H1 (cell line): ENCODE results near the gene WSCD2. TPM values are rescaled to one million over a fixed set of nuclear protein-coding genes. Genes with fewer than 3 reads are reported as not detected.

Source experiments
- CTCF ChIA-PET: fragments of 300-600 bp; sonication (Branson Sonifier 250); formaldehyde crosslinking; loops from one replicate; lab custom pipeline; 2021; ENCODE audit not compliant: partially characterized antibody; lab: Charles Lee
- POLR2A ChIA-PET: fragments of 300-600 bp; sonication (Branson Sonifier 250); formaldehyde crosslinking; loops from one replicate; lab custom pipeline; 2021; ENCODE audit warnings: inconsistent platforms; ENCODE audit not compliant: partially characterized antibody; lab: Charles Lee
- DNase-seq, 2 experiments: peaks; one replicate each; pipeline versions ENCODE4 v3.0.0 to v3.0.0-alpha.2; 2010 to 2022; ENCODE audit warnings: low spot score in 2 of 2, low read depth in 1 of 2, mixed read lengths in 1 of 2
- FAIRE-seq: peaks from 2 replicates; lab custom pipeline; 2011; peaks lifted over from hg19 to GRCh38; lab: Jason Lieb, UNC
- H2AFZ ChIP-seq: 2 replicates; pipeline ENCODE4 v1.8.1; 2012; ENCODE audit warnings: low read length, inconsistent platforms
- H2AK5ac ChIP-seq: 2 replicates; pipeline ENCODE4 v1.6.1; 2013; ENCODE audit warnings: low read depth, low read length
- H2BK120ac ChIP-seq: replicated peaks from 2 replicates; pipeline ENCODE3; 2013; ENCODE audit warnings: low read depth, low read length, inconsistent platforms
- H2BK12ac ChIP-seq: 2 replicates; pipeline ENCODE4 v1.6.1; 2013; ENCODE audit warnings: low read depth, low read length
- H2BK15ac ChIP-seq: 2 replicates; pipeline ENCODE4 v1.6.1; 2013; ENCODE audit warnings: low read length
- H2BK20ac ChIP-seq: 2 replicates; pipeline ENCODE4 v1.6.1; 2013; ENCODE audit warnings: low read length
- H2BK5ac ChIP-seq: 2 replicates; pipeline ENCODE4 v1.6.1; 2013; ENCODE audit warnings: low read depth, low read length
- H3K14ac ChIP-seq: 2 replicates; pipeline ENCODE4 v1.6.1; 2013; ENCODE audit warnings: inconsistent platforms; ENCODE audit not compliant: insufficient read length
- H3K18ac ChIP-seq: 2 replicates; pipeline ENCODE4 v1.6.1; 2013; ENCODE audit warnings: low read length; ENCODE audit errors: extremely low read depth
- H3K23ac ChIP-seq: 2 replicates; pipeline ENCODE4 v1.6.1; 2013; ENCODE audit warnings: inconsistent platforms; ENCODE audit not compliant: insufficient read length
- H3K23me2 ChIP-seq: 2 replicates; pipeline ENCODE4 v1.6.1; 2013; ENCODE audit warnings: low read depth, low read length
- H3K27ac ChIP-seq: 2 replicates; pipeline ENCODE4 v1.6.1; 2011; ENCODE audit warnings: low read depth, low read length, inconsistent platforms
- H3K27me3 ChIP-seq, 4 experiments: replicated peaks in 1 of 4; 1 replicate in 1 of 4; 2 replicates in 3 of 4; pipeline versions ENCODE4 v1.6.1 to v1.8.1; 2011 to 2013; ENCODE audit warnings: low read length in 3 of 4, mild to moderate bottlenecking in 3 of 4, inconsistent platforms in 2 of 4, mixed read lengths in 2 of 4, moderate library complexity in 1 of 4; ENCODE audit not compliant: control insufficient read depth in 3 of 4, insufficient read depth in 3 of 4; ENCODE audit errors: extremely low read depth in 1 of 4
- H3K36me3 ChIP-seq, 4 experiments: 2 replicates each; pipeline versions ENCODE4 v1.6.1 to v1.8.1; 2011 to 2013; ENCODE audit warnings: mild to moderate bottlenecking in 4 of 4, low read length in 3 of 4, moderate library complexity in 2 of 4, control low read depth in 1 of 4, inconsistent platforms in 1 of 4; ENCODE audit not compliant: insufficient read depth in 4 of 4, control insufficient read depth in 2 of 4
- H3K4ac ChIP-seq: replicated peaks from 2 replicates; pipeline ENCODE3; 2013; ENCODE audit warnings: low read length, low read depth, mixed read lengths, inconsistent platforms; ENCODE audit not compliant: insufficient read length
- H3K4me1 ChIP-seq, 4 experiments: replicated peaks in 1 of 4; 1 replicate in 1 of 4; 2 replicates in 3 of 4; pipeline versions ENCODE4 v1.6.1 to v1.8.1; 2011 to 2013; ENCODE audit warnings: low read length in 3 of 4, inconsistent platforms in 2 of 4, mixed read lengths in 1 of 4; ENCODE audit not compliant: insufficient read depth in 4 of 4, control insufficient read depth in 3 of 4
- H3K4me2 ChIP-seq, 2 experiments: 2 replicates each; pipeline versions ENCODE4 v1.6.1 to v1.8.1; 2011 to 2013; ENCODE audit warnings: low read depth in 2 of 2, low read length in 2 of 2, control low read depth in 1 of 2, inconsistent platforms in 1 of 2, mild to moderate bottlenecking in 1 of 2; ENCODE audit not compliant: insufficient read depth in 1 of 2
- H3K4me3 ChIP-seq, 4 experiments: fragments of 200-600, 300-600 bp in 1 of 4; sonication (generic), shearing (Covaris generic), sonication (Bioruptor Twin) in 1 of 4; 2 replicates each; pipeline versions ENCODE4 v1.5.1 to v1.8.1; 2011 to 2016; ENCODE audit warnings: low read length in 4 of 4, low read depth in 3 of 4, control low read depth in 2 of 4, inconsistent platforms in 2 of 4, mild to moderate bottlenecking in 2 of 4, mixed read lengths in 1 of 4, moderate library complexity in 1 of 4; ENCODE audit not compliant: insufficient read depth in 2 of 4; ENCODE audit errors: extremely low read depth in 1 of 4
- H3K56ac ChIP-seq: replicated peaks from 2 replicates; pipeline ENCODE3; 2013; ENCODE audit warnings: low read depth, mild to moderate bottlenecking, mixed read lengths, low read length, inconsistent platforms; ENCODE audit not compliant: insufficient read length
- H3K79me1 ChIP-seq: 2 replicates; pipeline ENCODE4 v1.6.1; 2013; ENCODE audit warnings: low read depth, low read length, control low read depth
- H3K79me2 ChIP-seq, 2 experiments: 2 replicates each; pipeline versions ENCODE4 v1.6.1 to v1.8.1; 2012 to 2013; ENCODE audit warnings: low read length in 2 of 2, mild to moderate bottlenecking in 2 of 2, inconsistent platforms in 1 of 2; ENCODE audit not compliant: insufficient read depth in 2 of 2, control insufficient read depth in 1 of 2
- H3K9ac ChIP-seq, 4 experiments: replicated peaks in 1 of 4; 1 replicate in 1 of 4; 2 replicates in 3 of 4; pipeline versions ENCODE4 v1.6.1 to v1.8.1; 2011 to 2013; ENCODE audit warnings: low read depth in 3 of 4, low read length in 3 of 4, control low read depth in 2 of 4, mild to moderate bottlenecking in 2 of 4, moderate library complexity in 2 of 4, inconsistent platforms in 1 of 4; ENCODE audit errors: extremely low read depth in 1 of 4
- H3K9me3 ChIP-seq, 2 experiments: 2 replicates each; pipeline versions ENCODE4 v1.6.1 to v1.8.1; 2012 to 2013; ENCODE audit warnings: mild to moderate bottlenecking in 2 of 2, moderate library complexity in 2 of 2, control low read depth in 1 of 2, inconsistent platforms in 1 of 2, low read depth in 1 of 2, low read length in 1 of 2, mixed read lengths in 1 of 2; ENCODE audit not compliant: insufficient read depth in 2 of 2
- H4K20me1 ChIP-seq, 2 experiments: replicated peaks in 1 of 2; 2 replicates each; pipeline versions ENCODE3 to v1.8.1; 2011 to 2013; ENCODE audit warnings: inconsistent platforms in 2 of 2, low read length in 2 of 2, mild to moderate bottlenecking in 1 of 2; ENCODE audit not compliant: insufficient read depth in 2 of 2, control insufficient read depth in 1 of 2
- H4K5ac ChIP-seq: 2 replicates; pipeline ENCODE4 v1.6.1; 2013; ENCODE audit warnings: low read length, low read depth, mixed read lengths, inconsistent platforms; ENCODE audit not compliant: insufficient read length
- H4K8ac ChIP-seq: 2 replicates; pipeline ENCODE4 v1.8.0; 2013; ENCODE audit warnings: mild to moderate bottlenecking, moderate library complexity, low read length, inconsistent platforms; ENCODE audit not compliant: insufficient read depth; ENCODE audit errors: extremely low read depth
- H4K91ac ChIP-seq: replicated peaks from 2 replicates; pipeline ENCODE3; 2013; ENCODE audit warnings: low read length, mixed read lengths, inconsistent platforms; ENCODE audit not compliant: insufficient read length
- BRCA1 ChIP-seq: IDR thresholded peaks from 2 replicates; pipeline ENCODE4 v1.6.1; 2012; ENCODE audit warnings: low read depth, low read length, improper control_type of control experiment
- CBX8 ChIP-seq: fragments of 300-800, 300-1000 bp; sonication (generic); IDR thresholded peaks from 2 replicates; pipeline ENCODE4 v1.7.1; 2016; ENCODE audit warnings: low read depth, low read length, borderline replicate concordance
- EZH2 ChIP-seq: fragments of 200-600 bp; sonication (generic); IDR thresholded peaks from 2 replicates; pipeline ENCODE4 v1.7.1; 2012; ENCODE audit warnings: low read depth, mild to moderate bottlenecking, moderate library complexity, low read length, inconsistent platforms; ENCODE audit not compliant: severe bottlenecking
- GTF2F1 ChIP-seq: IDR thresholded peaks from 2 replicates; pipeline ENCODE4 v1.6.1; 2012; ENCODE audit warnings: low read depth, low read length, improper control_type of control experiment, borderline replicate concordance
- JUND ChIP-seq: IDR thresholded peaks from 2 replicates; pipeline ENCODE4 v1.6.1; 2011; ENCODE audit warnings: mild to moderate bottlenecking, improper control_type of control experiment, low read length
- MAFK ChIP-seq: IDR thresholded peaks from 2 replicates; pipeline ENCODE4 v1.6.1; 2012; ENCODE audit warnings: low read depth, mild to moderate bottlenecking, improper control_type of control experiment, low read length
- PHF8 ChIP-seq: fragments of 200-600 bp; sonication (generic); conservative IDR thresholded peaks from 2 replicates; pipeline ENCODE4 v1.7.1; 2012; ENCODE audit warnings: low read depth, mild to moderate bottlenecking, inconsistent platforms, low read length, moderate library complexity
- POU5F1 ChIP-seq: IDR thresholded peaks from 2 replicates; pipeline ENCODE4 v1.6.1; 2011; ENCODE audit warnings: low read depth, mild to moderate bottlenecking, low read length, moderate library complexity
- RXRA ChIP-seq: IDR thresholded peaks from 2 replicates; pipeline ENCODE4 v1.6.1; 2011; ENCODE audit warnings: low read depth, mild to moderate bottlenecking, low read length, moderate library complexity; ENCODE audit not compliant: insufficient read depth
- SIRT6 ChIP-seq: IDR thresholded peaks from one replicate; pipeline ENCODE4 v1.7.1; 2012; ENCODE audit warnings: low read length, inconsistent platforms
- SRF ChIP-seq: IDR thresholded peaks from 2 replicates; pipeline ENCODE4 v1.6.1; 2011; ENCODE audit warnings: mild to moderate bottlenecking, low read depth, low read length, moderate library complexity
- TAF1 ChIP-seq: IDR thresholded peaks from 2 replicates; pipeline ENCODE4 v1.6.1; 2011; ENCODE audit warnings: mild to moderate bottlenecking, low read depth, low read length
- TBP ChIP-seq: IDR thresholded peaks from 2 replicates; pipeline ENCODE4 v1.6.1; 2011; ENCODE audit warnings: low read depth, low read length, improper control_type of control experiment
- TCF12 ChIP-seq: IDR thresholded peaks from 2 replicates; pipeline ENCODE4 v1.6.1; 2011; ENCODE audit warnings: low read depth, mild to moderate bottlenecking, low read length
- TEAD4 ChIP-seq: IDR thresholded peaks from 2 replicates; pipeline ENCODE4 v1.6.1; 2012; ENCODE audit warnings: low read depth, low read length, inconsistent platforms, mixed read lengths
- ZNF274 ChIP-seq: IDR thresholded peaks from 2 replicates; pipeline ENCODE4 v1.7.0; 2012; ENCODE audit warnings: low read length, borderline replicate concordance; ENCODE audit errors: extremely low read depth
- WGBS, 2 experiments: shearing (Covaris generic) in 1 of 2; methylation state at CpG; one replicate each; pipeline versions ENCODE4 v1.1.6 to v1.1.7; 2013 to 2015; ENCODE audit warnings: low lambda C conversion rate in 2 of 2, mixed read lengths in 2 of 2, inconsistent platforms in 1 of 2, low coverage in 1 of 2, missing lambda C conversion rate in 1 of 2; ENCODE audit not compliant: insufficient replicate concordance in 2 of 2, insufficient coverage in 1 of 2, insufficient read length in 1 of 2; ENCODE audit errors: extremely low coverage in 1 of 2, missing lambda C conversion rate in 1 of 2; 5-methylcytosine and 5-hydroxymethylcytosine counted together
- polyA plus RNA-seq, 7 experiments: library from polyadenylated mRNA; depleted of rRNA in 3 of 7; stranded (reverse) in 5 of 7; unstranded in 2 of 7; fragments of >200 nt in 5 of 7; fragments of 200-250 nt in 2 of 7; gene quantifications; 1 replicate in 5 of 7; 2 replicates in 1 of 7; 4 replicates in 1 of 7; pipeline versions ENCODE4 v1.2.1 to v1.2.3, GENCODE V29; 2011 to 2013; ENCODE audit warnings: missing spikeins in 2 of 7, mixed read lengths in 2 of 7
- total RNA-seq: library from RNA; stranded (reverse); fragmentation: NEBNext Ultra II Directional; extraction: Animal tissue kit (Norgen Biotek cat#: 25700); gene quantifications from 2 replicates; pipeline ENCODE4 v1.2.1, GENCODE V29; 2021

WSCD2 gene
- total and polyA plus RNA-seq, 2 of the 8 experiments (the other 6 are each of a cell fraction or from before 2014, with no cell fraction given) = 1.3 to 2.2 TPM

GRCh38 chr12:108167974-108168373 lies 38.9 kb downstream of the WSCD2 start:
- H3K27me3 ChIP-seq = no peaks in the 10 kb centered on the region
- no peak overlapping the region for H4K5ac ChIP-seq
- no peak overlapping the region for H3K23ac ChIP-seq
- no peak overlapping the region for H2BK5ac ChIP-seq
- 79% methylated on average over 3 of the region's 3 CpGs; no CpG with 5 or more reads in 1 of the 2 experiments for WGBS, 2 experiments
- no peak overlapping the region for H2BK120ac ChIP-seq
- no peak overlapping the region for H3K4me2 ChIP-seq
- H2BK20ac ChIP-seq = no peak overlapping the region
- peaks cover 0 to 4% (median 2%) of the 10 kb centered on the region in 4 experiments; a peak in 2 of 7 replicates for H3K4me1 ChIP-seq
- no peaks in the 10 kb centered on the region for H3K79me1 ChIP-seq
- no peak overlapping the region for H2AK5ac ChIP-seq
- FAIRE-seq (no peak), DNase-seq (no peak)
- no peak overlapping the region for H3K9ac ChIP-seq
- no peaks in the 10 kb centered on the region for H4K20me1 ChIP-seq
- no peak overlapping the region for H3K56ac ChIP-seq
- no peak overlapping the region for H3K4me3 ChIP-seq
- no peak overlapping the region for H4K8ac ChIP-seq
- no peak overlapping the region for H2BK12ac ChIP-seq
- no peaks in the 10 kb centered on the region for H3K36me3 ChIP-seq
- H3K79me2 ChIP-seq = no peaks in the 10 kb centered on the region
- H3K27ac ChIP-seq = no peak overlapping the region
- H4K91ac ChIP-seq = no peak overlapping the region
- CTCF ChIA-PET = interaction anchor here (0.7 to 1.0 kb wide), 2 partner anchors 118 to 178 kb away, joined by 3 read pairs; no protein-coding TSS in a partner anchor
- TF ChIP-seq GTF2F1 (no peak), SRF (no peak), EZH2 (no peak), RXRA (no peak), POU5F1 (no peak), TCF12 (no peak), PHF8 (no peak), ZNF274 (no peak), TAF1 (no peak), CBX8 (no peak), TEAD4 (no peak), JUND (no peak), MAFK (no peak), TBP (no peak), SIRT6 (no peak), BRCA1 (no peak)
- POLR2A ChIA-PET = no interaction called here
- H3K9me3 ChIP-seq = no peaks in the 10 kb centered on the region; a peak in 1 of 4 replicates
- H3K23me2 ChIP-seq = no peaks in the 10 kb centered on the region
- H3K18ac ChIP-seq = no peak overlapping the region
- no peak overlapping the region for H2BK15ac ChIP-seq
- H3K14ac ChIP-seq = no peak overlapping the region
- H3K4ac ChIP-seq = no peak overlapping the region
- H2AFZ ChIP-seq = no peak overlapping the region
